GM18858 (cell line): ENCODE data around the gene GDPD4.

Source experiments
- ATAC-seq: cut with Tn5 transposase; IDR thresholded peaks from one replicate; pipeline ENCODE4 v1.9.1; 2021; ENCODE audit not compliant: unreplicated experiment

The GDPD4 gene

DNA sequence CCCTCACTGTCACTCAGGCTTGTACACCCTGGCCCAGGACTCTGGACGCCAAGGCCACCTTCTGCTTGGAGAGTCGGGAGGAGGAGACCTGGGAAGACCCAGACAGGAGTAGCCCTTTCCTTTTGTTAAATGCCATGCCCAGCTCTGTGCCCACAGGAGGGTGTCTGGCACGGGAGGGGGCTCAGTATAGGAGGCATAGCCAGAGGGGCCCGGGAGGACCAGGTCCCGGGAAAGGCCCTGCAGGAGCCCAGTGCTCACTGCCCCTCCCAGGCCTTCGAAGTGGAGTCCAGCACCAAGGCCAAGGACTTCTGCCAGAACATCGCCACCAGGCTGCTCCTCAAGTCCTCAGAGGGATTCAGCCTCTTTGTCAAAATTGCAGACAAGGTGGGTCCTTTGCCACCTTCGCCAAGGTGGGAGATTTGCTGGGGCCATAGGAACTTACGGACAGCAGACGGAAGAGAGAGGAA lies 94.4 kb downstream of the GDPD4 start:
- ATAC-seq: no peak

DNA sequence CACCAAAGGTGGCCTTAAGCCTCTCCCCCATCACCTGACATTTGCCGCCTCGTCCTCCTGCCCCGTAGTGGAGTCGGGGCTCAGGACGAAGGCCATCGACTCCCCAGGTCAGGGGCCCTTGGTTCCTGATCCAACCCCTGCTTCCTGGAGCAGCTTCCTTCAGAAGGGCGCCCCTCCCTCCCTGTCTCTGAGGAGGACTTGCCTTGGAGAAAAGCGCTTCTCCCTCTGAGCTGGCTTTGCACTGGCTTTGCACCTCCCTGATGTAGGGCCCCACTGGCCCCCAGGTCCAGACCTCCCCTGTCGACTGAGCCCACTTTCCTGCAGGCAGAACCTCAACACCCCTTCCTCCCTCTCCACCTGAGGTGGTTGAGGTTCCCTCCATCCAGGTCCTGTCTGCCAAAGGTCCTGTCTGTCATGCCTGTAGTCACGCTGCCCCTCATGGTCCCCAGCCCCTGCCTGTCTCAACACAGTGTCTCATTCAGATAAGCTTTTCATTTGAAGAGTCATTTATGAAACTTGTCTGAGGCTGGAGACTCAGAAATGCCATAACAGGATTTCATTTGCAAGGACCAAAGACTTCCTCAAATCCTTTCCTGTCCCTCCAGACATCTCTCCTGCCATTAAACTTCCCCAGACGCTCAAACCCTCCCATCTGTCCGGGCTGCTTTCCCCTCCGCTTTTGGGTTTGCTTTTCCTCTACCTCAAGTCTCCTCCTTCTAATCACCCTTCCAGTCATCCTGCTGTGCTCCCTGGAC lies 95.0 kb downstream of the GDPD4 start:
- no peak for ATAC-seq

- ATAC-seq: no peak
These were observed 95.8 kb downstream of the GDPD4 start for GRCh38 chr11:77205467-77206263.

GRCh38 chr11:77204754-77205466 lies 96.6 kb downstream of the GDPD4 start:
- no peak for ATAC-seq

DNA sequence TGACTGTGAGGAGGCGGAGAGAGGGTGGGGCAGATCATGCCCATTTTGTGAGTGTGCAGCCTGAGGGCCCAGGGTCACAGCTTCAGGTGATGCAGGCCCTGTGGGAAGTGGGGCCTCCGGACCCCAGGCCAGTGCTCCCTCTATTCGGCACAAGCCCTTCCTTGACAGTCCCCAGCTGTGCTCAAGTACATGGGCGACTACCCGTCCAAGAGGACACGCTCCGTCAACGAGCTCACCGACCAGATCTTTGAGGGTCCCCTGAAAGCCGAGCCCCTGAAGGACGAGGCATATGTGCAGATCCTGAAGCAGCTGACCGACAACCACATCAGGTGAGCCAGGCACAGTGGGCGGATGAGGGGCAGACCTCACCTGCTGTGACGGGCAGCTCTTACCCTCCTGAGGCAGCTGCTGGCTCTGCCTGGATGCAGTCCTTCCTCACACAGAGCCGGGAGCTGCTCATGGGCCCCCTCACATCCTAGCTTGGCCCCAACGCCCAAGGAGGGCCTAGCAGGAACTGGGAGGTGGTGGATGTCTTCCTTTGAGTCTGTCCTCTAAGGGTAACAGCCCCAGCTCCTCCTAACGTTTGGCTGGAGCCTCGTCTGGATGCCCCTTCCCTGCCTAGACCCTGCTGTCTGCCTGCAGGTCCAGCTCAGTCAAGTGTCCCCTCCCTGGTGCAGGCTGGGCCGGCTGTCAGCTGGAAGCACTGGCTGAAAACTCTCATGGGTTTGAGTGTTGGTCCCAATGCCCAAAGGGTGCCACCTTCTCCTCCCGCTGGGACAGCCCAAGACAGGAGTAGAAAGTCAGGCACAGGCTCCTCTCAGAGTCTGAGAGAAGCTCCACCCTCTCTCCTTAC lies 97.4 kb downstream of the GDPD4 start:
- ATAC-seq: no peak

DNA sequence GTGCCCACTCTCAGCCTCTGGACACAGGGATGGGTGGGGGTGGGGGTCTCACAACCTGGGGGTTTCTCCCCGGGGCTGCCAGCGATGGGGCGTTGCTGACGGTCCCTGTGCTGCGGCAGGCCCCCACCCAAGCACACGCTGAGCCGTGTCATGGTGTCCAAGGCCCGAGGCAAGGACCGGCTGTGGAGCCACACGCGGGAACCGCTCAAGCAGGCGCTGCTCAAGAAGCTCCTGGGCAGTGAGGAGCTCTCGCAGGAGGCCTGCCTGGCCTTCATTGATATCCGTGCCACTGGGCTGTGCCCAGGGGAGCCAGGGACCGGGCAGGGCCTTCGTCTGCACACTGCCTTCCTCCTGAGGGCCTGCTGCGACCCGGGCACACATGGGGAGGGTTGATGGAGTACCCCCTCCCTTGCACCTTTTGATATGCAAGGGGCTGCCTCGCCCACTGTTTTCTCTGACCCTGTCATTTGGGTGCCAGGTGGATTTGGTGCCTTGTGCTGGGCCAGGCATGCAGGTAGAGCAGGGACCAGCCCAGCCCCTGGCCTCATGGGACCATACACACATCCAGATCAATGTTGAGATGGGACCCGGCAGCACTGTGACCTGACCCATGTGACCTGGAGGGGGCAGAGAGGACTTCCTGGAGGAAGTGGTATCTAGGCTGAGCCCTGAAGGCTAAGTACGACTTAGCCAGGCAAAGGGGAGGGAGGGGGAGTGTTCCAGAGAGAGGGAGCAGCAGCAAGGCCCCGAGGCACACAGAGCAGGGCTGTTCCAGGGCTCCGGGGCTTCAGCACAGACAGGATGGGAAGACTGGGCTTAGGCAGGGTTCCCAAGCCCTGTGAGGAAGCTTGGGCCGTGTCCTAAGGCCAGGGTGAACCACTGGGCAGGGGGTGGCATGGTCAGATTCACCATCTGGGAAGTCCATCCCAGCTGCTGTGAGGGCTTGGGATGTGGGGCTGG lies 98.3 kb downstream of the GDPD4 start:
- no peak for ATAC-seq

GRCh38 chr11:77201991-77202841 lies 99.3 kb downstream of the GDPD4 start:
- no peak for ATAC-seq

- ATAC-seq: no peak
These were observed 100.1 kb downstream of the GDPD4 start for GRCh38 chr11:77201370-77201769.

DNA sequence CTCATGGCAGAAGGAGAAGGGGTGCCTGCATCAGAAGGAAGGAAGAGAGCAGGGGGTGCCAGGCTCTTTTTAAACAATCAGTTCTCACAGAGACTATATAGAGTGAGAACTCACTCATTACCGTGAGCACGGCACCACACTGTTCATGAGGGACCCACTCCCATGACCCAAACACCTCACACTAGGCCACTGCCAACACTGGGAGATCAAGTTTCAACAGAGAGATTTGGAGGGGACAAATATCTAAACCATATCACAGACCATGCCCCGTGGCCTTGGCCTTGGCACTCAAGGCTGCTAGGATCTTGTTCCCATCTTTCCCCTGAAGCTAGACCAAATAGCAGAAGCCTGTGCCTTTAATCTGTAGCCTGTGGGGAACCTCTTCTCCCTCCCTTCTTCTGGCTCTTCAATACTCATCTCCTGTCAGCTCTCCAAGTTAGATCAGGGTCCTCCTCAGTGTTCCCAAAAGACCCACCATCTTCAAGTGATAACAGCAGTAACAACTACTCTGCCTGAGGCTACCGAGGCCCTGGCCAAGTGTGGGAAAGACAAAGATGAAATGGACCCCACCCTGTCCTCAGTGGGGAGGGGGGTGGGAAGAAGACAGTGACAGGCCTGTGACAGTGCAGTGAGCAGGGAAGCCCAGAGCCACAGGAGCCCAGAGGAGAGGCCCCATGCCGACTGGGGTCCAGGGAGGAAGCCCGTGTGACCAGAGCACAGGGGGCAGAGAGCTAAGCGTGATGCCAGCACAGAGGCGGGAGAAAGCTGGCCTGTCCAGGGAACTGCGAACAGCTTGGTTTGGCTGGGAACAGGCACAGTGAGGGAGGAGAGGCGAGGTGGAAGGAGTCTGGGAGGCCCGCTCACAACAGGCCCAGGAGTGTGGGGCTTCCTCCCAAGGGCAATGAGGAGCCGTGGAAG lies 100.9 kb downstream of the GDPD4 start:
- no peak for ATAC-seq

GRCh38 chr11:77199137-77199745 lies 102.2 kb downstream of the GDPD4 start:
- no peak for ATAC-seq

DNA sequence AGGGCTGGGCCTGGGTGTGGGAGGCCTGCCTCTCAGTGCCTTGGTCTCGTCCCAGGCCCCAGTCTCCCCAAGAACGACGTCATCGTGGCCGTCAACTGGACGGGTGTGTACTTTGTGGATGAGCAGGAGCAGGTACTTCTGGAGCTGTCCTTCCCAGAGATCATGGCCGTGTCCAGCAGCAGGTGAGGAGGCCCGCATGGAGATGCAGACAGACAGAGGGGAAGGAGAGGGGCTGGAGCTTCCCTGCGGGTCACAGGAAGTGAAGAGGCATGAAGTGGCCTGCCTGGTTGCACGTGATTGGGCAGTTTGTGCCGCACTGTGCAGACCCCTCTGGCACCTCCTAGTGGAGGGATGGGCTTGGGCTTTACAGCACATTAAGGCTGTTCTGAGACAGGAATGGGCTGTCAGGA lies 103.0 kb downstream of the GDPD4 start:
- no peak for ATAC-seq

DNA sequence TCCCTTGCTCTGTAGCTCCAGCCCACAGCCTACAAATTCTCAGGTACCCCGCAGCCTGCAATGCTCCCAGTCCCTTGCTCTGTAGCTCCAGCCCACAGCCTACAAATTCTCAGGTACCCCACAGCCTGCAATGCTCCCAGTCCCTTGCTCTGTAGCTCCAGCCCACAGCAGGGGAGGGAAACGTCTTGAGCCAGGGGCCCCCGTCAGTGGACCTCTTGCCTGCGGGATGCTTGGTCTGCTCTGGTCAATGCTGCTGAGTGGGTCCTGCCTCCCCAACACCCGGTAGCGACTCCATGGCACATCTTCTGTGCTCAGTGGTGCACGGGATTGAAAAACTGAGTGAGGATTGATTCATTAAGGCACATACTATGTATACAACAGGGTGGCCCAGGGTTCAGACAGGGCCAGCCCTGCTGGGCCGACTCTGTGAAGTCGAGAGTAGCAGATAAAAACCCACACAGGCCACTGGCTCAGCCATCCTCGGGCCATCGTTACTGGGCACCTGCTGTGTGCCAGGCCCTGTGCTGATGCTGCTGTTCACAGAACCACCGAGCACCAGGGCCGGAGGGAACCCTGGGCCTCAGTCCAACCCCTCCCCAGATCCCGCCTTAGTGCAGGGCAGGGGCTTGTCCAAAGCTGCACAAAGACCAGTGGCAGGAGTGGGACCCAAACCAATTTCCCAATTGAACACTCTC lies 103.7 kb downstream of the GDPD4 start:
- no peak for ATAC-seq

DNA sequence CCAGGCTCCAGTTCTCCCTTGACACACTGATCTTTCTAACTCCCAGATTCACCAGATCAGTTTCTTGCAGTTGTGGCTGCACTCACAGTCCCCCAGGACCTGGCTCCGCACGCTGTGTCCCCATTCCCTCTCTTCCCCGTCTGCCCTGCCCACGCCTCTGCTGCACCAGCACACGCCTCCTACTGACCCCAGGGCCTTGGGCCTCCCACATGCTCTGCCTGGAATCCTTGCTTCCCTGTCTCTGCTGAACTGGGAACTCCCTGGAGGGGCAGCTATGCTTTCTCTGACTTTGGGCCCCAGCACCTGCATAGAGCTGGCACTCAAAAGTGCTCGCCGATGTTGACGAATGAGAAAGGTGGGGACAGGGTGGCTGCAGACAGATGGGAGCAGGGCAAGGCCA lies 104.5 kb downstream of the GDPD4 start:
- ATAC-seq: no peak

DNA sequence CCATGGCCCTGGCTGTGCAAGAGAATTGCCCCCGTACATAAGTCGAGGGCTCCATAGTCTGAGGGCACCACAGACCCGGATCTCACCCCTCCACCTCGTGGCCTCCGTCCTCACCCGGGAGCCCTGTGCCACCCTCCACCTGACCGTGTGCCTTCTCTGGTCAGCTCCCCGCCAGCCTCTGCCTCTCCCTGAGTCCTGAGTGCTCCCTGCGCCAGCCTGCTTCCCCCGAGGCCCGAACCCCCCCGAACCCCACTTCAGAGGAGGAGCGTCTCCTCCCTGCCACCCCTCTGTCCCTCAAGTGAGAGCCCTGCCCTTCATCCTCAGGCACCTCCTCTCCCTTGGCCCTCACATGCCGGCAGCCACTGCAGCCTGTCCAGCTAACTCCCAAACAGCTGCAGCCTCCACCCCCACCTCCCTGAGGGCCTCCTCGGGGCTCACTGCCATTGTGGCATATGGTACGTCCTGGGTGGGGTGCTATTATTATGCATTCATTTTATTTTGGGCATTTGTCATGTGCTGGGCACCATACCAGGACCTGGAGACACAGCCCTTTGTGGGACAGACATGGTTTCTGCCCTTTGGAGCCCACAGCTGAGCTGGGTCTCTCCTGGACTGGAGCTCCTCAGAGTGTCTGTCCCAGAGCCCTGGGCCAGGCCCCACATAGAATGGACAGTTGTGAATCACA lies 106.3 kb downstream of the GDPD4 start:
- ATAC-seq: no peak

GRCh38 chr11:77193911-77194830 lies 107.3 kb downstream of the GDPD4 start:
- no peak for ATAC-seq
